A549 (cell line): ENCODE results near the gene DECR2.

Source experiments
- CTCF ChIP-seq: fragments of >200 bp; sonication (Bioruptor Twin); formaldehyde crosslinking; IDR thresholded peaks from 3 replicates; pipeline ENCODE4 v1.5.1; 2016
- EP300 ChIP-seq, 2 experiments: fragments of >200 bp; sonication (Bioruptor Twin); formaldehyde crosslinking; IDR thresholded peaks; 2 replicates in 1 of 2; 3 replicates in 1 of 2; pipeline ENCODE4 v1.6.1; 2016 to 2017
- MYC ChIP-seq: IDR thresholded peaks from 2 replicates; pipeline ENCODE4 v1.6.1; 2012; ENCODE audit warnings: mild to moderate bottlenecking, inconsistent platforms, low read length, improper control_type of control experiment, borderline replicate concordance
- RAD21 ChIP-seq, 2 experiments: fragments of >200 bp in 1 of 2; sonication (Bioruptor Twin) in 1 of 2; formaldehyde crosslinking in 1 of 2; IDR thresholded peaks in 1 of 2; conservative IDR thresholded peaks in 1 of 2; 2 replicates in 1 of 2; 3 replicates in 1 of 2; pipeline ENCODE4 v1.6.1; 2012 to 2018; ENCODE audit warnings: inconsistent platforms in 1 of 2

GRCh38 chr16:378821-379182 lies 22.9 kb upstream of the DECR2 start:
- no peak for TF ChIP-seq EP300 (IDR thresholded peaks at IDR 0.05)
- no peak for TF ChIP-seq CTCF
- no peak for TF ChIP-seq RAD21 (conservative IDR thresholded peaks at IDR 0.05 in 1 of 2, IDR thresholded peaks at IDR 0.05 in 1 of 2)
- TF ChIP-seq MYC, result no peak
